ENCODE results near the gene SVOP. TPM values are rescaled to one million over a fixed set of nuclear protein-coding genes. Genes with fewer than 3 reads are reported as not detected.

SVOP gene
- total and polyA plus RNA-seq, 2 experiments from 2014 or later: 0.10 TPM; not detected in 1

DNA sequence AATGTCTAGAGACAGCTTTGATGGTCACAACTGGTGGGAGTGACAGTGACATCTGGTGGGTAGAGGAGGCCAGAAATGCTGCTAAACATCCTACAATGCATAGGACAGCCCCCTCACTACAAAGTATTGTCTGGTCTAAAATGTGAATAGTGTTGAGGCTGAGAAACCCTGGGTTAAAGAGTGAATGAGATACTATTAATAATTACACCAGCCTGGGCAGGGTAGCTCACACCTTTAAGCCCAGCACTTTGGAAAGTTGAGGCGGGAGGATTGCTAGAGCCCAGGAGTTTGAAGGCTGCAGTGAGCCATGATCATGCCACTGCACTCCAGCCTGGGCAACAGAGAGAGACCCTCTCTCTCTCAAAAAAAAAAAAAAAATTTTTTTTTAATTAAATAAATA lies 11.1 kb downstream of the SVOP start:
- Histone ChIP-seq H3K27me3 (ENCODE audit: insufficient read depth) (no peaks in the 10 kb centered on the region), H3F3A (replicated peaks; ENCODE audit: low read depth) (no peaks in the 10 kb centered on the region), H4K20me1 (replicated peaks; ENCODE audit: insufficient read depth) (no peaks in the 10 kb centered on the region), H3K9me2 (ENCODE audit: insufficient read depth) (peaks cover 3% of the 10 kb centered on the region; the same call in 1 of the 2 replicates), H3K79me2 (replicated peaks; ENCODE audit: insufficient read depth) (no peaks in the 10 kb centered on the region), H3K36me3 (ENCODE audit: insufficient read depth) (no peaks in the 10 kb centered on the region), H2AFZ (no peak overlapping the region), H3K4me2 (no peak overlapping the region), H3K4me1 (ENCODE audit: insufficient read depth) (no peaks in the 10 kb centered on the region), H3K27ac (ENCODE audit: low read depth) (no peak overlapping the region), H3K4me3 (no peak overlapping the region)
- Mint-ChIP-seq H3K36me3 (ENCODE audit: low read depth) (no peaks in the 10 kb centered on the region), H3K9me3 (no peaks in the 10 kb centered on the region; the same call in 2 of the 3 replicates), H3K27me3 (ENCODE audit: insufficient read depth, low read depth, poor library complexity) (peaks cover 4% of the 10 kb centered on the region), H3K4me1 (no peaks in the 10 kb centered on the region; the same call in 2 of the 3 replicates), H3K27ac (no peak overlapping the region), H3K4me3 (no peak overlapping the region)
- TF ChIP-seq CTCF (conservative IDR thresholded peaks at IDR 0.05; ENCODE audit: low read depth in 2 of 2): peak in 1 of 2 experiments; percentile 43; a peak in 2 of 4 replicates
- no peak for TF ChIP-seq STAT1 (IDR thresholded peaks at IDR 0.05; ENCODE audit: unreplicated experiment)
- DNase-seq (ENCODE audit: low spot score): no peak
- ATAC-seq: no peak

DNA sequence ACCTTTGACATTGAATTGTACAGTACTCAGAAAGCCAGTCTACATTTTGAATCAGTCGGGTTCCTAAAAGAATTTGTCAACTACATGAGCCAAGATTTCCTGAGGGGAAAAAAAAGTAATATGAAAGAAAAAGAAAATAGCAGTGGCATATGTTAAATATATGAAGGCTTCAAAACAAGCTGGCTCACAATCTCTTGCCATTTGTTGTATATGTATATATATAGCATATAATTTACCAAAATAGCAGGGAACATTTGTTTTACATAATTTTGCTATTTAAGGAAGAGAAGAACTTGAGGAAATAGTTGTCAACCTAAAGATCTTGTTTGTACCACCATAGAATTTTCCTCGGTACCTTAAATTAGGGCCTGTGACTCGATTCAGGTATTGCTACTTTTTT lies 16.9 kb downstream of the SVOP start:
- H3K4me3 Mint-ChIP-seq: no peak overlapping the region
- DNase-seq (ENCODE audit: low spot score): no peak
- ATAC-seq: no peak
- no peaks in the 10 kb centered on the region for H3K4me1 ChIP-seq (ENCODE audit: insufficient read depth)
- H3K4me1 Mint-ChIP-seq: no peaks in the 10 kb centered on the region
- H3K4me3 ChIP-seq: no peak overlapping the region
- peaks cover 3% of the 10 kb centered on the region; the same call in 1 of the 3 replicates for H3K9me3 Mint-ChIP-seq
- no peak overlapping the region for H3K27ac ChIP-seq (ENCODE audit: low read depth)
- no peaks in the 10 kb centered on the region for H3K36me3 Mint-ChIP-seq (ENCODE audit: low read depth)
- no peaks in the 10 kb centered on the region for H4K20me1 ChIP-seq (replicated peaks; ENCODE audit: insufficient read depth)
- no peak overlapping the region for H2AFZ ChIP-seq
- H3F3A ChIP-seq (replicated peaks; ENCODE audit: low read depth): no peaks in the 10 kb centered on the region
- H3K27me3 Mint-ChIP-seq (ENCODE audit: insufficient read depth, low read depth, poor library complexity): peaks cover 2% of the 10 kb centered on the region
- no peaks in the 10 kb centered on the region for H3K9me2 ChIP-seq (ENCODE audit: insufficient read depth)
- H3K27ac Mint-ChIP-seq: no peak overlapping the region
- no peaks in the 10 kb centered on the region for H3K79me2 ChIP-seq (replicated peaks; ENCODE audit: insufficient read depth)
- no peak overlapping the region for H3K4me2 ChIP-seq
- H3K36me3 ChIP-seq (ENCODE audit: insufficient read depth): no peaks in the 10 kb centered on the region
- no peaks in the 10 kb centered on the region for H3K27me3 ChIP-seq (ENCODE audit: insufficient read depth)
- TF ChIP-seq ZNF331 (CRISPR knock-in tag; IDR thresholded peaks at IDR 0.05; ENCODE audit: low read depth) (no peak), NANOG (IDR thresholded peaks at IDR 0.05; ENCODE audit: borderline replicate concordance) (no peak), STAT1 (IDR thresholded peaks at IDR 0.05; ENCODE audit: unreplicated experiment) (no peak), CTCF (conservative IDR thresholded peaks at IDR 0.05; ENCODE audit: low read depth in 2 of 2) (no peak), EZH2 (IDR thresholded peaks at IDR 0.05; ENCODE audit: low read depth, unreplicated experiment) (no peak), ZNF114 (CRISPR knock-in tag; IDR thresholded peaks at IDR 0.05) (no peak)
- TF ChIP-seq, protein P1, sequence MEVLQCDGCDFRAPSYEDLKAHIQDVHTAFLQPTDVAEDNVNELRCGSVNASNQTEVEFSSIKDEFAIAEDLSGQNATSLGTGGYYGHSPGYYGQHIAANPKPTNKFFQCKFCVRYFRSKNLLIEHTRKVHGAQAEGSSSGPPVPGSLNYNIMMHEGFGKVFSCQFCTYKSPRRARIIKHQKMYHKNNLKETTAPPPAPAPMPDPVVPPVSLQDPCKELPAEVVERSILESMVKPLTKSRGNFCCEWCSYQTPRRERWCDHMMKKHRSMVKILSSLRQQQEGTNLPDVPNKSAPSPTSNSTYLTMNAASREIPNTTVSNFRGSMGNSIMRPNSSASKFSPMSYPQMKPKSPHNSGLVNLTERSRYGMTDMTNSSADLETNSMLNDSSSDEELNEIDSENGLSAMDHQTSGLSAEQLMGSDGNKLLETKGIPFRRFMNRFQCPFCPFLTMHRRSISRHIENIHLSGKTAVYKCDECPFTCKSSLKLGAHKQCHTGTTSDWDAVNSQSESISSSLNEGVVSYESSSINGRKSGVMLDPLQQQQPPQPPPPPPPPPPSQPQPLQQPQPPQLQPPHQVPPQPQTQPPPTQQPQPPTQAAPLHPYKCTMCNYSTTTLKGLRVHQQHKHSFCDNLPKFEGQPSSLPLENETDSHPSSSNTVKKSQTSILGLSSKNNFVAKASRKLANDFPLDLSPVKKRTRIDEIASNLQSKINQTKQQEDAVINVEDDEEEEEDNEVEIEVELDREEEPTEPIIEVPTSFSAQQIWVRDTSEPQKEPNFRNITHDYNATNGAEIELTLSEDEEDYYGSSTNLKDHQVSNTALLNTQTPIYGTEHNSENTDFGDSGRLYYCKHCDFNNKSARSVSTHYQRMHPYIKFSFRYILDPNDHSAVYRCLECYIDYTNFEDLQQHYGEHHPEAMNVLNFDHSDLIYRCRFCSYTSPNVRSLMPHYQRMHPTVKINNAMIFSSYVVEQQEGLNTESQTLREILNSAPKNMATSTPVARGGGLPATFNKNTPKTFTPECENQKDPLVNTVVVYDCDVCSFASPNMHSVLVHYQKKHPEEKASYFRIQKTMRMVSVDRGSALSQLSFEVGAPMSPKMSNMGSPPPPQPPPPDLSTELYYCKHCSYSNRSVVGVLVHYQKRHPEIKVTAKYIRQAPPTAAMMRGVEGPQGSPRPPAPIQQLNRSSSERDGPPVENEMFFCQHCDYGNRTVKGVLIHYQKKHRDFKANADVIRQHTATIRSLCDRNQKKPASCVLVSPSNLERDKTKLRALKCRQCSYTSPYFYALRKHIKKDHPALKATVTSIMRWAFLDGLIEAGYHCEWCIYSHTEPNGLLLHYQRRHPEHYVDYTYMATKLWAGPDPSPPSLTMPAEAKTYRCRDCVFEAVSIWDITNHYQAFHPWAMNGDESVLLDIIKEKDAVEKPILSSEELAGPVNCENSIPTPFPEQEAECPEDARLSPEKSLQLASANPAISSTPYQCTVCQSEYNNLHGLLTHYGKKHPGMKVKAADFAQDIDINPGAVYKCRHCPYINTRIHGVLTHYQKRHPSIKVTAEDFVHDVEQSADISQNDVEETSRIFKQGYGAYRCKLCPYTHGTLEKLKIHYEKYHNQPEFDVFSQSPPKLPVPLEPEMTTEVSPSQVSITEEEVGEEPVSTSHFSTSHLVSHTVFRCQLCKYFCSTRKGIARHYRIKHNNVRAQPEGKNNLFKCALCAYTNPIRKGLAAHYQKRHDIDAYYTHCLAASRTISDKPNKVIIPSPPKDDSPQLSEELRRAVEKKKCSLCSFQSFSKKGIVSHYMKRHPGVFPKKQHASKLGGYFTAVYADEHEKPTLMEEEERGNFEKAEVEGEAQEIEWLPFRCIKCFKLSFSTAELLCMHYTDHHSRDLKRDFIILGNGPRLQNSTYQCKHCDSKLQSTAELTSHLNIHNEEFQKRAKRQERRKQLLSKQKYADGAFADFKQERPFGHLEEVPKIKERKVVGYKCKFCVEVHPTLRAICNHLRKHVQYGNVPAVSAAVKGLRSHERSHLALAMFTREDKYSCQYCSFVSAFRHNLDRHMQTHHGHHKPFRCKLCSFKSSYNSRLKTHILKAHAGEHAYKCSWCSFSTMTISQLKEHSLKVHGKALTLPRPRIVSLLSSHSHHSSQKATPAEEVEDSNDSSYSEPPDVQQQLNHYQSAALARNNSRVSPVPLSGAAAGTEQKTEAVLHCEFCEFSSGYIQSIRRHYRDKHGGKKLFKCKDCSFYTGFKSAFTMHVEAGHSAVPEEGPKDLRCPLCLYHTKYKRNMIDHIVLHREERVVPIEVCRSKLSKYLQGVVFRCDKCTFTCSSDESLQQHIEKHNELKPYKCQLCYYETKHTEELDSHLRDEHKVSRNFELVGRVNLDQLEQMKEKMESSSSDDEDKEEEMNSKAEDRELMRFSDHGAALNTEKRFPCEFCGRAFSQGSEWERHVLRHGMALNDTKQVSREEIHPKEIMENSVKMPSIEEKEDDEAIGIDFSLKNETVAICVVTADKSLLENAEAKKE (CRISPR knock-in tag; IDR thresholded peaks at IDR 0.05): no peak

Measured in GM23338 (cell line).